ENCODE measurements around the gene ANOS1. TPM values are rescaled to one million over a fixed set of nuclear protein-coding genes. Genes with fewer than 3 reads are reported as not detected.

The ANOS1 gene
- polyA plus RNA-seq, 1 of the 3 experiments (the other 2 are of a cell fraction): under 0.01 TPM

- Histone ChIP-seq H3K4me1 (ENCODE audit: control insufficient read depth in 1 of 2, insufficient read depth in 2 of 2, low read depth in 1 of 2, low read length in 1 of 2) (no peaks in the 10 kb centered on the region), H3K27ac (ENCODE audit: low read depth in 2 of 2, low read length in 1 of 2) (no peak overlapping the region), H3K9ac (no peak overlapping the region), H3K9me2 (no peaks in the 10 kb centered on the region), H3K4me2 (no peak overlapping the region), H4K20me1 (ENCODE audit: insufficient read depth) (no peaks in the 10 kb centered on the region), H3K27me3 (ENCODE audit: insufficient read depth) (no peaks in the 10 kb centered on the region), H3K79me2 (ENCODE audit: insufficient read depth) (no peaks in the 10 kb centered on the region), H3K9me3 (no peaks in the 10 kb centered on the region), H3K36me3 (replicated peaks in 1 of 2; ENCODE audit: control insufficient read depth in 1 of 2, insufficient read depth in 2 of 2, low read length in 1 of 2) (no peaks in the 10 kb centered on the region), H3K4me3 (ENCODE audit: low read depth in 2 of 2, low read length in 1 of 2) (no peak overlapping the region), H3F3A (replicated peaks; ENCODE audit: insufficient read depth) (no peaks in the 10 kb centered on the region), H2AFZ (ENCODE audit: low read depth) (no peak overlapping the region)
- POLR2A ChIA-PET: no interaction called here
- no peak for DNase-seq
- TF ChIP-seq GATA2 (CRISPR knock-in tag; IDR thresholded peaks at IDR 0.05) (no peak), SMC3 (IDR thresholded peaks at IDR 0.05; ENCODE audit: low read depth, low read length) (no peak), MXI1 (IDR thresholded peaks at IDR 0.05; ENCODE audit: low read depth, low read length) (no peak), RXRA (IDR thresholded peaks at IDR 0.05; ENCODE audit: borderline replicate concordance, low read depth) (no peak), RFX5 (IDR thresholded peaks at IDR 0.05; ENCODE audit: low read length) (no peak), ZBTB33 (IDR thresholded peaks at IDR 0.05; ENCODE audit: borderline replicate concordance, low read depth) (no peak), POLR2AphosphoS5 (IDR thresholded peaks at IDR 0.05; ENCODE audit: low read depth, low read length) (no peak), TCF12 (IDR thresholded peaks at IDR 0.05) (no peak), IRF3 (IDR thresholded peaks at IDR 0.05; ENCODE audit: low read depth, low read length) (no peak), EP300 (IDR thresholded peaks at IDR 0.05; ENCODE audit: borderline replicate concordance in 1 of 2, low read depth in 1 of 2, low read length in 1 of 2) (no peak), GABPA (IDR thresholded peaks at IDR 0.05; ENCODE audit: low read depth) (no peak), EZH2phosphoT487 (IDR thresholded peaks at IDR 0.05; ENCODE audit: borderline replicate concordance, low read depth) (no peak), CHD2 (IDR thresholded peaks at IDR 0.05; ENCODE audit: low read length, partially characterized antibody) (no peak), NFIC (IDR thresholded peaks at IDR 0.05; ENCODE audit: borderline replicate concordance) (no peak), RCOR1 (IDR thresholded peaks at IDR 0.05; ENCODE audit: low read length) (no peak), JUND (IDR thresholded peaks at IDR 0.05) (no peak), TAF1 (IDR thresholded peaks at IDR 0.05; ENCODE audit: borderline replicate concordance, low read depth, low read length) (no peak)
- CTCF ChIA-PET: no interaction called here
- WGBS (ENCODE audit: low lambda C conversion rate): 19% methylated on average over 11 of the region's 11 CpGs
These were observed 91.9 kb downstream of the ANOS1 start for GRCh38 chrX:8639949-8640475.

GRCh38 chrX:8636497-8636896 lies 95.4 kb downstream of the ANOS1 start:
- Histone ChIP-seq H3K36me3 (replicated peaks in 1 of 2; ENCODE audit: control insufficient read depth in 1 of 2, insufficient read depth in 2 of 2, low read length in 1 of 2) (no peaks in the 10 kb centered on the region), H2AFZ (ENCODE audit: low read depth) (no peak overlapping the region), H4K20me1 (ENCODE audit: insufficient read depth) (no peaks in the 10 kb centered on the region), H3K9me2 (no peaks in the 10 kb centered on the region), H3K4me3 (ENCODE audit: low read depth in 2 of 2, low read length in 1 of 2) (no peak overlapping the region), H3K27ac (ENCODE audit: low read depth in 2 of 2, low read length in 1 of 2) (no peak overlapping the region), H3F3A (replicated peaks; ENCODE audit: insufficient read depth) (no peaks in the 10 kb centered on the region), H3K79me2 (ENCODE audit: insufficient read depth) (no peaks in the 10 kb centered on the region), H3K4me2 (no peak overlapping the region), H3K27me3 (ENCODE audit: insufficient read depth) (no peaks in the 10 kb centered on the region), H3K9me3 (no peaks in the 10 kb centered on the region), H3K9ac (no peak overlapping the region), H3K4me1 (ENCODE audit: control insufficient read depth in 1 of 2, insufficient read depth in 2 of 2, low read depth in 1 of 2, low read length in 1 of 2) (no peaks in the 10 kb centered on the region)
- no peak for DNase-seq
- ChIA-PET CTCF (no interaction called here), POLR2A (no interaction called here)
- TF ChIP-seq MXI1 (IDR thresholded peaks at IDR 0.05; ENCODE audit: low read depth, low read length): no peak
- TF ChIP-seq FOSL2 (IDR thresholded peaks at IDR 0.05; ENCODE audit: borderline replicate concordance, low read depth): no peak
- TF ChIP-seq RAD21 (IDR thresholded peaks at IDR 0.05; ENCODE audit: low read length): no peak
